Amygdala (tissue), 56 donors: ENCODE measurements around the gene CALR.
"Not testable (repeated sequence)": the region's sequence is repeated elsewhere in the genome, so short reads cannot be mapped to it uniquely, and the experiment has no call there.

Source experiments
- DNase-seq, 56 donors: peaks; one replicate each; lab custom pipeline; 2025; lab: John Stamatoyannopoulos, UW

Gene CALR

GRCh38 chr19:12949363-12950283, 11.2 kb downstream of the CALR start:
- peak in 1 of 56 donors; percentile 30 for DNase-seq

- DNase-seq, result not testable (repeated sequence)
These were observed 13.6 kb downstream of the CALR start for GRCh38 chr19:12952050-12952449.

GRCh38 chr19:12952488-12953137, 14.2 kb downstream of the CALR start:
- DNase-seq, result peak in 3 of 56 donors; percentile 38 to 54 (median 49)

GRCh38 chr19:12953138-12953798, 14.9 kb downstream of the CALR start:
- peak in 44 of 56 donors; percentile 13 to 79 (median 44) for DNase-seq

- peak in 3 of 56 donors; percentile 5 to 32 (median 23) for DNase-seq
These were observed 15.6 kb downstream of the CALR start for GRCh38 chr19:12953799-12954611.

GRCh38 chr19:12954612-12954962, 16.2 kb downstream of the CALR start:
- DNase-seq, result no peak

- DNase-seq, result not testable (repeated sequence)
These were observed 17.2 kb downstream of the CALR start for GRCh38 chr19:12955575-12955974.

- DNase-seq, result no peak
These were observed 17.6 kb downstream of the CALR start for GRCh38 chr19:12955996-12956395.

GRCh38 chr19:12956446-12957388, 18.3 kb downstream of the CALR start, which contains the start of gene GADD45GIP1:
GADD45GIP1 (minus strand) TSS chr19:12957223; CDS start chr19:12957212, 11 bp downstream.
- peak in 46 of 56 donors; percentile 11 to 73 (median 46) for DNase-seq

- not testable (repeated sequence) for DNase-seq
These were observed 19.1 kb downstream of the CALR start for GRCh38 chr19:12957389-12957952.

- no peak for DNase-seq
These were observed 21.1 kb downstream of the CALR start for GRCh38 chr19:12959481-12959880.

- DNase-seq, result peak in 50 of 56 donors; percentile 11 to 86 (median 56)
These were observed 26.8 kb downstream of the CALR start for GRCh38 chr19:12965017-12965811.

- DNase-seq, result no peak
These were observed 27.4 kb downstream of the CALR start for GRCh38 chr19:12965812-12966135.

- no peak for DNase-seq
These were observed 29.5 kb downstream of the CALR start for GRCh38 chr19:12967907-12968306.

GRCh38 chr19:12969292-12969988, 31.0 kb downstream of the CALR start, which contains the start of gene DAND5:
DAND5 (plus strand) TSS chr19:12969576; CDS start chr19:12969661, 85 bp downstream.
- DNase-seq, result peak in 40 of 56 donors; percentile 5 to 77 (median 46)

GRCh38 chr19:12970070-12970820, 31.8 kb downstream of the CALR start:
- no peak for DNase-seq
